GM12878 (cell line): ENCODE results near the gene ITIH5. TPM values are rescaled to one million over a fixed set of nuclear protein-coding genes. Genes with fewer than 3 reads are reported as not detected.

ENCODE experiments used
- ATAC-seq: fragments of 200-7000 bp; cut with Tn5 transposase; 3 replicates; pipeline ENCODE4 v1.9.1; 2020; ENCODE audit warnings: mild to moderate bottlenecking, moderate library complexity
- BruUV-seq: library from RNA; stranded (reverse); fragments of 400-500 nt; replicated peaks from 2 replicates; lab custom pipeline; 2021; lab: Mats Ljungman, UMichigan
- CTCF ChIA-PET: fragments of 300-600 bp; sonication (Branson Sonifier 250); formaldehyde crosslinking; extraction: SDS; loops from one replicate; lab custom pipeline; 2021; ENCODE audit warnings: inconsistent platforms; lab: Yijun Ruan, JAX
- POLR2A ChIA-PET: fragments of 350-600 bp; formaldehyde crosslinking; extraction: SDS; loops from one replicate; lab custom pipeline; 2021; ENCODE audit warnings: inconsistent platforms; lab: Charles Lee
- RAD21 ChIA-PET: fragments of 300-600 bp; sonication (Branson Sonifier 250); formaldehyde crosslinking; loops from one replicate; lab custom pipeline; 2023; ENCODE audit warnings: antibody characterized with exemption; ENCODE audit not compliant: unreplicated experiment; lab: Charles Lee
- SMC1A ChIA-PET: fragments of 300-600 bp; sonication (Branson Sonifier 250); formaldehyde crosslinking; loops from one replicate; lab custom pipeline; 2023; ENCODE audit not compliant: unreplicated experiment, uncharacterized antibody; lab: Charles Lee
- DNase-seq: peaks from one replicate; pipeline ENCODE4 v3.0.0-alpha.2; 2011; ENCODE audit warnings: low read depth, low spot score
- FAIRE-seq: peaks from 3 replicates; lab custom pipeline; 2011; peaks lifted over from hg19 to GRCh38; lab: Jason Lieb, UNC
- H2AFZ ChIP-seq: 2 replicates; pipeline ENCODE4 v1.6.0; 2011; ENCODE audit warnings: low read depth, low read length, control low read depth; ENCODE audit not compliant: control insufficient read depth
- H3K27ac ChIP-seq: 2 replicates; pipeline ENCODE4 v1.5.1; 2011; ENCODE audit warnings: control low read depth; ENCODE audit not compliant: control insufficient read depth, insufficient read depth
- H3K27me3 ChIP-seq, 2 experiments: replicated peaks in 1 of 2; 2 replicates each; pipeline versions ENCODE4 v1.6.0 to v1.6.1; 2011; ENCODE audit warnings: low read length in 1 of 2; ENCODE audit not compliant: control insufficient read depth in 2 of 2, insufficient read depth in 2 of 2
- H3K36me3 ChIP-seq, 2 experiments: 2 replicates each; pipeline ENCODE4 v1.5.1; 2011; ENCODE audit warnings: low read length in 1 of 2; ENCODE audit not compliant: control insufficient read depth in 2 of 2, insufficient read depth in 2 of 2
- H3K4me1 ChIP-seq: 2 replicates; pipeline ENCODE4 v1.6.1; 2011; ENCODE audit warnings: mild to moderate bottlenecking, low read length, moderate library complexity, mixed read lengths; ENCODE audit not compliant: control insufficient read depth, insufficient read depth
- H3K4me2 ChIP-seq: 2 replicates; pipeline ENCODE4 v1.6.0; 2011; ENCODE audit warnings: control low read depth; ENCODE audit not compliant: control insufficient read depth, insufficient read depth
- H3K4me3 ChIP-seq: fragments of 200-600 bp; sonication (generic); 2 replicates; pipeline ENCODE4 v1.5.1; 2016
- H3K79me2 ChIP-seq: 2 replicates; pipeline ENCODE4 v1.6.0; 2011; ENCODE audit warnings: low read length; ENCODE audit not compliant: control insufficient read depth, insufficient read depth
- H3K9ac ChIP-seq: 2 replicates; pipeline ENCODE4 v1.8.0; 2011; ENCODE audit warnings: low read length, control low read depth, mixed read lengths; ENCODE audit not compliant: control insufficient read depth, insufficient read depth
- H3K9me3 ChIP-seq: replicated peaks from 3 replicates; pipeline ENCODE4 v1.5.1; 2011; ENCODE audit warnings: mild to moderate bottlenecking, low read length; ENCODE audit not compliant: control insufficient read depth, insufficient read depth
- H4K20me1 ChIP-seq: 2 replicates; pipeline ENCODE4 v1.6.0; 2011; ENCODE audit not compliant: control insufficient read depth, insufficient read depth
- BCL11A ChIP-seq: IDR thresholded peaks from 2 replicates; pipeline ENCODE4 v1.6.1; 2011; ENCODE audit warnings: low read depth, low read length
- IKZF1 ChIP-seq: fragments of 450-650 bp; conservative IDR thresholded peaks from 2 replicates; pipeline ENCODE4 v1.6.1; 2017; ENCODE audit warnings: antibody characterized with exemption, mild to moderate bottlenecking
- LARP7 ChIP-seq: fragments of 450-650 bp; IDR thresholded peaks from 2 replicates; pipeline ENCODE4 v1.6.1; 2017; ENCODE audit warnings: mild to moderate bottlenecking
- MAX ChIP-seq: IDR thresholded peaks from 2 replicates; pipeline ENCODE4 v1.6.1; 2012; ENCODE audit warnings: low read depth, low read length, improper control_type of control experiment
- MEF2A ChIP-seq: IDR thresholded peaks from 2 replicates; pipeline ENCODE4 v1.6.1; 2011; ENCODE audit warnings: low read depth, mild to moderate bottlenecking, low read length, moderate library complexity; ENCODE audit not compliant: insufficient read depth
- MXI1 ChIP-seq: fragments of 150-350 bp; IDR thresholded peaks from 2 replicates; pipeline ENCODE4 v1.6.1; 2011; ENCODE audit warnings: low read depth, mild to moderate bottlenecking, inconsistent platforms, low read length, improper control_type of control experiment
- RAD51 ChIP-seq: fragments of 450-650 bp; IDR thresholded peaks from 2 replicates; pipeline ENCODE4 v1.6.1; 2016; ENCODE audit warnings: moderate library complexity, mild to moderate bottlenecking, inconsistent platforms
- RBBP5 ChIP-seq: fragments of 200-600 bp; sonication (generic); conservative IDR thresholded peaks from 2 replicates; pipeline ENCODE4 v1.6.1; 2016
- SMAD1 ChIP-seq: fragments of 450-650 bp; IDR thresholded peaks from 2 replicates; pipeline ENCODE4 v1.6.1; 2018; ENCODE audit warnings: mild to moderate bottlenecking, low read depth; ENCODE audit not compliant: partially characterized antibody
- TAF1 ChIP-seq: IDR thresholded peaks from 2 replicates; pipeline ENCODE4 v1.6.1; 2011; ENCODE audit warnings: mild to moderate bottlenecking, low read depth, low read length, borderline replicate concordance
- ZSCAN29 ChIP-seq: fragments of 450-650 bp; IDR thresholded peaks from 2 replicates; pipeline ENCODE4 v1.6.1; 2017; ENCODE audit warnings: mild to moderate bottlenecking, moderate library complexity
- WGBS: methylation state at CpG from one replicate; pipeline ENCODE4 v1.1.6; 2016; ENCODE audit warnings: low lambda C conversion rate; ENCODE audit not compliant: insufficient replicate concordance, insufficient coverage; ENCODE audit errors: missing lambda C conversion rate; 5-methylcytosine and 5-hydroxymethylcytosine counted together
- in situ Hi-C: fragments of 300-500 bp; cut with MboI; formaldehyde crosslinking; loops from 9 replicates; pipeline ENCODE4 v1.14.3; 2018; ENCODE audit warnings: mixed read lengths
- intact Hi-C: fragments of 100-400 bp; cut with micrococcal nuclease; formaldehyde crosslinking; loops from one replicate; pipeline ENCODE4 v1.14.2; 2022; ENCODE audit not compliant: unreplicated experiment
- polyA plus RNA-seq, 11 experiments: library from polyadenylated mRNA; depleted of rRNA in 4 of 11; unstranded in 6 of 11; stranded (reverse) in 5 of 11; fragments of >200 nt; fragmentation: Nextera tagmentation in 4 of 11; fragmentation: Illumina TruSeq in 1 of 11; extraction: Ambion mirVana in 4 of 11; extraction: Trizol in 1 of 11; gene quantifications; 1 replicate in 1 of 11; 2 replicates in 10 of 11; pipeline versions ENCODE4 v1.2.1 to v1.2.3, GENCODE V29; 2011 to 2016; ENCODE audit warnings: inconsistent platforms in 2 of 11, missing spikeins in 2 of 11, low read depth in 1 of 11
- total RNA-seq, 4 experiments: library from RNA; depleted of rRNA in 3 of 4; stranded (reverse); fragments of >200 nt in 3 of 4; fragmentation: Illumina TruSeq in 1 of 4; extraction: Trizol in 1 of 4; gene quantifications; 2 replicates each; pipeline versions ENCODE4 v1.2.1 to v1.2.3, GENCODE V29; 2013 to 2021
- TF ChIP-seq, protein P1 (sequence below): fragments of 450-650 bp; conservative IDR thresholded peaks from 2 replicates; pipeline ENCODE4 v1.6.1; 2017; ENCODE audit warnings: mild to moderate bottlenecking, moderate library complexity

Gene ITIH5
- total and polyA plus RNA-seq, 10 of the 15 experiments (the other 5 are each of a cell fraction or from before 2014, with no cell fraction given) = 0.14 to 0.43 (median 0.21) TPM; not detected in 7

- in situ Hi-C loops (no loop called here), intact Hi-C loops (no loop called here)
- Histone ChIP-seq H3K9ac (no peak overlapping the region), H3K79me2 (no peaks in the 10 kb centered on the region), H2AFZ (no peak overlapping the region), H3K4me3 (no peak overlapping the region), H4K20me1 (no peaks in the 10 kb centered on the region), H3K4me2 (no peak overlapping the region), H3K27ac (no peak overlapping the region), H3K36me3 (no peaks in the 10 kb centered on the region), H3K27me3 (no peaks in the 10 kb centered on the region), H3K9me3 (no peaks in the 10 kb centered on the region), H3K4me1 (no peaks in the 10 kb centered on the region)
- no TSS peak for BruUV-seq
- FAIRE-seq = no peak
- DNase-seq = no peak
- ATAC-seq = no peak
- ChIA-PET SMC1A (interaction anchor here (0.5 to 0.6 kb wide), 2 partner anchors 460 to 1686 kb away, joined by 3 to 4 read pairs; no protein-coding TSS in a partner anchor), RAD21 (no interaction called here), CTCF (interaction anchor here (1.2 kb wide), 1 partner anchor 139 kb away, joined by 3 read pairs; no protein-coding TSS in a partner anchor), POLR2A (no interaction called here)
- TF ChIP-seq TAF1 (no peak), RAD51 (no peak), IKZF1 (no peak), SMAD1 (no peak), BCL11A (no peak), MEF2A (no peak), MXI1 (no peak), LARP7 (no peak), RBBP5 (no peak), ZSCAN29 (no peak), MAX (no peak)
- TF ChIP-seq, protein P1, sequence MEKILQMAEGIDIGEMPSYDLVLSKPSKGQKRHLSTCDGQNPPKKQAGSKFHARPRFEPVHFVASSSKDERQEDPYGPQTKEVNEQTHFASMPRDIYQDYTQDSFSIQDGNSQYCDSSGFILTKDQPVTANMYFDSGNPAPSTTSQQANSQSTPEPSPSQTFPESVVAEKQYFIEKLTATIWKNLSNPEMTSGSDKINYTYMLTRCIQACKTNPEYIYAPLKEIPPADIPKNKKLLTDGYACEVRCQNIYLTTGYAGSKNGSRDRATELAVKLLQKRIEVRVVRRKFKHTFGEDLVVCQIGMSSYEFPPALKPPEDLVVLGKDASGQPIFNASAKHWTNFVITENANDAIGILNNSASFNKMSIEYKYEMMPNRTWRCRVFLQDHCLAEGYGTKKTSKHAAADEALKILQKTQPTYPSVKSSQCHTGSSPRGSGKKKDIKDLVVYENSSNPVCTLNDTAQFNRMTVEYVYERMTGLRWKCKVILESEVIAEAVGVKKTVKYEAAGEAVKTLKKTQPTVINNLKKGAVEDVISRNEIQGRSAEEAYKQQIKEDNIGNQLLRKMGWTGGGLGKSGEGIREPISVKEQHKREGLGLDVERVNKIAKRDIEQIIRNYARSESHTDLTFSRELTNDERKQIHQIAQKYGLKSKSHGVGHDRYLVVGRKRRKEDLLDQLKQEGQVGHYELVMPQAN = no peak
- 43% methylated on average over 6 of the region's 6 CpGs for WGBS
Observed at GRCh38 chr10:7547829-7548228, 118.9 kb downstream of the ITIH5 start.
